Tibial artery (tissue), 4 donors: Measurements from ENCODE around the gene VEGFB.

Source experiments
- DNase-seq, 2 donors: peaks; one replicate each; pipeline ENCODE4 v3.0.0-alpha.2; 2019
- H3K27ac ChIP-seq, 2 donors: fragments of 200-600 bp; sonication (generic) in 1 of 2; 1 replicate in 1 of 2; 2 replicates in 1 of 2; pipeline ENCODE4 v1.5.1; 2018 to 2019; ENCODE audit warnings: mild to moderate bottlenecking in 1 of 2
- H3K27me3 ChIP-seq, 2 donors: fragments of 200-600 bp; sonication (generic) in 1 of 2; one replicate each; pipeline versions ENCODE4 v1.5.1 to v1.6.0; 2016 to 2019
- H3K36me3 ChIP-seq, 3 donors: fragments of 200-600 bp; sonication (generic) in 2 of 3; one replicate each; pipeline ENCODE4 v1.5.1; 2016 to 2019; ENCODE audit warnings: mild to moderate bottlenecking in 2 of 3
- H3K4me1 ChIP-seq, 4 donors: fragments of 200-600 bp; sonication (generic) in 2 of 4; 1 replicate in 3 of 4; 2 replicates in 1 of 4; pipeline ENCODE4 v1.5.1; 2016 to 2019
- H3K4me3 ChIP-seq, 2 donors: fragments of 200-600 bp; sonication (generic) in 1 of 2; 1 replicate in 1 of 2; 2 replicates in 1 of 2; pipeline ENCODE4 v1.5.1; 2018 to 2019; ENCODE audit warnings: mild to moderate bottlenecking in 2 of 2
- H3K9me3 ChIP-seq, 3 donors: fragments of 200-600 bp; sonication (generic) in 1 of 3; one replicate each; pipeline ENCODE4 v1.5.1; 2016 to 2019
- CTCF ChIP-seq, 2 experiments: fragments of 200-600 bp in 1 of 2; fragments of 450-650 bp in 1 of 2; IDR thresholded peaks; one replicate each; pipeline ENCODE4 v1.5.1; 2017 to 2019; ENCODE audit warnings: antibody characterized with exemption in 2 of 2, mild to moderate bottlenecking in 1 of 2, moderate library complexity in 1 of 2
- intact Hi-C: fragments of 100-400 bp; cut with DNase I; formaldehyde crosslinking; loops from one replicate; pipeline ENCODE4 v1.15.0; 2023; ENCODE audit warnings: low total_unique reads

VEGFB gene

DNA sequence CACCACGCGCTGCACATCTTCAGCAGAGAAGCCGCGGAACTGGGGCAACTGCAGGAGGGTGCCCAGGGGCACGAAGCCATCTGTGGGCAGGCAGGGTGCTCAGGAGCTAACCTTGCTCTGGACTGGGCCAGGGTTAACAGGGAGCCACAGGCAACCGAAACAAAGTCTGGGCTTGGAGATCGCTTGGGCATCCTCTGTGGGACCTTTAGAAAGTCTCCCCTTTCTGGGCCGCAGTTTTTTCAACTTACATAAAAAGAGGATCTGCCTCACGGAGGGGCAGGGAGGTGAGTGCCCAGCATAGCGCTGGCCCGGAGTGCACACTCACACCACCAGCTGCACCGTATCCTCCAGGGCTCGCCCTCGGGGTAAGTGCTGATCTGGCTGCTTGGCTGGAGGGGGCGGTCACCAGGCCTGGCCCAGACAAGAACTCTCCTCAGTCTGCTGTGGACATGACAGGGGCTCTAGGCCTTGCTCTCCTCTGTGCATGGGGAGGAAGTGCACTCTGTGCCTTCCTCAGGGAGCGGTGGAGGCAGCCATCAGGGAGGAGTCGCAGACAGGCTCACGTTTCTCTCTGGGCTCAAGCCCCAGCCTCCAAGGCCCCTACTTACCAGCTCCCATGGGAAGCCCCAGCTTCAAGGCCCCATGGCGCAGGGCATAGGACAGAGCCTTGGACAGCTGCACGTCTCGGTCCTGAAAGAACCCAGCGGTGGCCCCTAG, 9.3 kb upstream of the VEGFB start:
- no peak for TF ChIP-seq CTCF (IDR thresholded peaks at IDR 0.05)
- Histone ChIP-seq H3K4me3 (peak overlapping the region; percentile 86 to 88), H3K27ac (peak overlapping the region; percentile 81 to 95), H3K27me3 (no peaks in the 10 kb centered on the region), H3K36me3 (peaks cover 0 to 16% (median 8%) of the 10 kb centered on the region in 3 donors), H3K4me1 (peaks cover 0 to 39% (median 36%) of the 10 kb centered on the region in 4 donors), H3K9me3 (no peaks in the 10 kb centered on the region)
- intact Hi-C loops, result loop anchor here (5.0 kb wide), 1 partner anchor 38 kb away; the partner anchor contains the start of gene STIP1
- DNase-seq, result peak in 1 of 2 donors; percentile 18

DNA sequence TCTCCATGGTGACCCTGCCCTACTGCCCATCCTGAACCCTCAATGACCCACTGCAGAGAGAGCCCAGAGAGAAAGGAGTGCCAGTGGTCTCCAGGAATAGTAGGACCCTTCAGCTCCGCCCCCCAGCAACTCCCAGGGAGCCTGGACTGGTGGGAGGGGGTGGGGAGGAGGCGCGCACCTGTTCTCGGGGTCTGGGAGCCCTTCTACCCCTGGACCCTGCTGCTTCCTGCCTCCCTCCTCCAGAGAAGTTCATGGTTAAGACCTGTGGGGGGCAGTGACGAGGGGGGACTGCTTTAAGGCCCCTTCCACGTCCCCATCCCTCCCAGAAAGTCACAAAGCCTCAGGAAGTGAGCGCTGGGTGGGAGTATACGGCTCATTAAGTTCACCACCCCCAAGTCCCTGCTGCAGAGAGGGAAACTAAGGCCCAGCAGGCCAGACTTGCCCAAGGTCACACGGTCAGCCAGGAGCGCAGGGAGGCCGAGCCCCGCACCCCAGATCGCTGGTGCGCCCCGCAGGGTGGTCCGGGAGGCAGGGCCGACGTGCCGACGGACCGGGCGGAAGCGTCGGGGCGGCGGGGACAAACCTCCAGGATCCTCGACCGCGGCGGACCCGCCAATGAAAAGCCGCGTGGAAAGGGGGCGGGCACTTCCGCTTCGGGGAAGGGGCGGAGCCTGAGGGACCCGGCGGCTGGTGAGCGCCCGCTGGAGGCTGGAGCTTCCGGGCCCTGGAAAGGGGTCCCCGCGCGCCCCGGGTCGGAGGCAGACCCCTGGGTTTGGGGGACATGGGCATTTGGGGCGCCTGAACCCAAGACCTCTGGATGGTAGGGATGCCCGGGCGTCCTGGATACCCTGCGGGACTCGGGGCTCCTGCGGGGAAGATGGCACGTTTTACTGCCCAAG, 8.5 kb upstream of the VEGFB start, which contains the start of the genes NUDT22 and TRPT1:
NUDT22 (plus strand) TSS at position 667 of the 899 bp plus-strand sequence. CDS start 379 bp downstream, outside the sequence.
TRPT1 (minus strand) TSS at position 579 of the 899 bp plus-strand sequence; CDS start at position 253, 326 bp downstream.
- no peaks in the 10 kb centered on the region for H3K27me3 ChIP-seq
- H3K27ac ChIP-seq, result peak within 1 kb of the TSS; percentile 81 to 95
- intact Hi-C loops, result loop anchor here (5.0 kb wide), 1 partner anchor 39 kb away; the partner anchor contains the start of gene STIP1
- no peaks in the 10 kb centered on the region for H3K9me3 ChIP-seq
- H3K36me3 ChIP-seq, result peaks cover 0 to 8% (median 8%) of the 10 kb centered on the region in 3 donors
- peak within 1 kb of the TSS; percentile 86 to 88 for H3K4me3 ChIP-seq
- DNase-seq, result peak; percentile 86 to 96
- peak in 1 of 2 experiments; percentile 14 for TF ChIP-seq CTCF (IDR thresholded peaks at IDR 0.05)
- H3K4me1 ChIP-seq, result peaks cover 0 to 42% (median 37%) of the 10 kb centered on the region in 4 donors

- intact Hi-C loops, result loop anchor here (5.0 kb wide), 1 partner anchor 39 kb away; the partner anchor contains the start of gene STIP1
- Histone ChIP-seq H3K4me1 (peaks cover 0 to 50% (median 40%) of the 10 kb centered on the region in 4 donors), H3K4me3 (peak overlapping the region; percentile 86 to 88), H3K36me3 (peaks cover 0 to 8% (median 7%) of the 10 kb centered on the region in 3 donors), H3K9me3 (no peaks in the 10 kb centered on the region), H3K27me3 (no peaks in the 10 kb centered on the region), H3K27ac (peak overlapping the region; percentile 81 to 95)
- peak in 1 of 2 donors; percentile 54 for DNase-seq
- no peak for TF ChIP-seq CTCF (IDR thresholded peaks at IDR 0.05)
These were observed 7.8 kb upstream of the VEGFB start for GRCh38 chr11:64226507-64227051.

- Histone ChIP-seq H3K27ac (peak overlapping the region; percentile 81 to 95), H3K36me3 (peaks cover 0 to 8% (median 7%) of the 10 kb centered on the region in 3 donors), H3K9me3 (no peaks in the 10 kb centered on the region), H3K27me3 (no peaks in the 10 kb centered on the region), H3K4me1 (peaks cover 0 to 56% (median 48%) of the 10 kb centered on the region in 4 donors), H3K4me3 (peak overlapping the region; percentile 86 to 88)
- intact Hi-C loops, result loop anchor here (5.0 kb wide), 1 partner anchor 40 kb away; the partner anchor contains the start of gene STIP1
- no peak for TF ChIP-seq CTCF (IDR thresholded peaks at IDR 0.05)
- DNase-seq, result no peak
These were observed 6.9 kb upstream of the VEGFB start for GRCh38 chr11:64227405-64227956.
